LNCaP clone FGC (cell line): ENCODE results near the gene SLC35G4.

Source experiments
- DNase-seq: peaks from one replicate; pipeline ENCODE4 v3.0.0-alpha.2; 2011; ENCODE audit warnings: low read depth
- H3K4me3 ChIP-seq: 2 replicates; pipeline ENCODE4 v1.5.1; 2011; ENCODE audit warnings: mild to moderate bottlenecking, low read depth, low read length, control low read depth
- CTCF ChIP-seq: IDR thresholded peaks from 2 replicates; pipeline ENCODE4 v1.5.1; 2012; ENCODE audit warnings: mild to moderate bottlenecking; ENCODE audit not compliant: control insufficient read depth, insufficient read depth; ENCODE audit errors: extremely low read depth

Gene SLC35G4

GRCh38 chr18:11572201-11572600 lies 37.2 kb upstream of the SLC35G4 start:
- no peak for TF ChIP-seq CTCF
- no peak overlapping the region for H3K4me3 ChIP-seq
- DNase-seq, result no peak

GRCh38 chr18:11574545-11574944 lies 34.9 kb upstream of the SLC35G4 start:
- no peak for DNase-seq
- TF ChIP-seq CTCF, result no peak
- H3K4me3 ChIP-seq, result no peak overlapping the region

- H3K4me3 ChIP-seq, result no peak overlapping the region
- DNase-seq, result no peak
- no peak for TF ChIP-seq CTCF
Measured at GRCh38 chr18:11577271-11578112, 31.9 kb upstream of the SLC35G4 start.

- no peak for DNase-seq
- H3K4me3 ChIP-seq, result no peak overlapping the region
- TF ChIP-seq CTCF, result no peak
Measured at GRCh38 chr18:11578799-11579198, 30.6 kb upstream of the SLC35G4 start.

GRCh38 chr18:11579916-11580315 lies 29.5 kb upstream of the SLC35G4 start:
- no peak overlapping the region for H3K4me3 ChIP-seq
- TF ChIP-seq CTCF, result no peak
- no peak for DNase-seq

GRCh38 chr18:11581286-11581685 lies 28.1 kb upstream of the SLC35G4 start:
- DNase-seq, result no peak
- H3K4me3 ChIP-seq, result no peak overlapping the region
- TF ChIP-seq CTCF, result no peak

- H3K4me3 ChIP-seq, result no peak overlapping the region
Measured at GRCh38 chr18:11585596-11585995, 23.8 kb upstream of the SLC35G4 start.

More at GRCh38 chr18:11585596-11585995, 23.8 kb upstream of the SLC35G4 start:
- TF ChIP-seq CTCF, result no peak
- DNase-seq, result no peak
